GM23248 (cell line): ENCODE results near the gene DSE. TPM values are rescaled to one million over a fixed set of nuclear protein-coding genes. Genes with fewer than 3 reads are reported as not detected.

ENCODE experiments used
- DNase-seq: peaks from one replicate; pipeline ENCODE4 v3.0.0-alpha.2; 2015
- H2AFZ ChIP-seq: fragments of 200-600 bp; sonication (generic); 2 replicates; pipeline ENCODE4 v1.6.1; 2016; ENCODE audit warnings: antibody characterized with exemption
- H3F3A ChIP-seq: fragments of 200-600 bp; sonication (generic); 2 replicates; pipeline ENCODE4 v1.6.1; 2016; ENCODE audit warnings: mild to moderate bottlenecking, antibody characterized with exemption, mixed run types; ENCODE audit not compliant: insufficient read depth
- H3K27ac ChIP-seq: fragments of 200-600 bp; sonication (generic); 2 replicates; pipeline ENCODE4 v1.5.1; 2016; ENCODE audit warnings: mild to moderate bottlenecking
- H3K27me3 ChIP-seq: fragments of 200-600 bp; sonication (generic); replicated peaks from 2 replicates; pipeline ENCODE4 v1.6.1; 2016; ENCODE audit warnings: mild to moderate bottlenecking; ENCODE audit not compliant: insufficient read depth
- H3K36me3 ChIP-seq: fragments of 200-600 bp; sonication (generic); 2 replicates; pipeline ENCODE4 v1.6.1; 2016; ENCODE audit warnings: low read depth, mild to moderate bottlenecking
- H3K4me1 ChIP-seq: fragments of 200-600 bp; sonication (generic); 2 replicates; pipeline ENCODE4 v1.6.1; 2016; ENCODE audit warnings: mild to moderate bottlenecking; ENCODE audit not compliant: insufficient read depth
- H3K4me2 ChIP-seq: fragments of 200-600 bp; sonication (generic); one replicate; pipeline ENCODE4 v1.6.1; 2016; ENCODE audit warnings: mild to moderate bottlenecking; ENCODE audit not compliant: unreplicated experiment
- H3K4me3 ChIP-seq: fragments of 200-600 bp; sonication (generic); 2 replicates; pipeline ENCODE4 v1.5.1; 2016; ENCODE audit warnings: mild to moderate bottlenecking
- H3K79me2 ChIP-seq: fragments of 200-600 bp; sonication (generic); 2 replicates; pipeline ENCODE4 v1.6.1; 2016; ENCODE audit warnings: mild to moderate bottlenecking; ENCODE audit not compliant: insufficient read depth
- H3K9ac ChIP-seq: fragments of 200-600 bp; sonication (generic); 2 replicates; pipeline ENCODE4 v1.6.1; 2016; ENCODE audit warnings: mild to moderate bottlenecking
- H3K9me2 ChIP-seq: fragments of 200-600 bp; sonication (generic); 2 replicates; pipeline ENCODE4 v1.6.1; 2016; ENCODE audit warnings: mixed run types, mild to moderate bottlenecking, moderate library complexity; ENCODE audit not compliant: insufficient read depth
- H3K9me3 ChIP-seq: fragments of 200-600 bp; sonication (generic); one replicate; pipeline ENCODE4 v1.6.1; 2017; ENCODE audit warnings: low read depth
- H4K20me1 ChIP-seq: fragments of 200-600 bp; sonication (generic); 2 replicates; pipeline ENCODE4 v1.6.0; 2016; ENCODE audit not compliant: insufficient read depth
- EZH2 ChIP-seq: fragments of 200-600 bp; sonication (generic); IDR thresholded peaks from 2 replicates; pipeline ENCODE4 v1.6.1; 2018; ENCODE audit warnings: antibody characterized with exemption, mild to moderate bottlenecking; ENCODE audit not compliant: insufficient read depth, poor library complexity, severe bottlenecking
- EZH2phosphoT487 ChIP-seq: fragments of 200-600 bp; sonication (generic); IDR thresholded peaks from 2 replicates; pipeline ENCODE4 v1.6.1; 2018; ENCODE audit warnings: antibody characterized with exemption, moderate library complexity, mild to moderate bottlenecking, low read depth; ENCODE audit not compliant: insufficient read depth
- WGBS, 2 experiments: methylation state at CpG; one replicate each; pipeline ENCODE4 v1.1.6; 2015 to 2017; ENCODE audit warnings: low lambda C conversion rate in 2 of 2, low coverage in 1 of 2; ENCODE audit errors: missing lambda C conversion rate in 2 of 2; 5-methylcytosine and 5-hydroxymethylcytosine counted together
- in situ Hi-C: fragments of 300-500 bp; cut with MboI; formaldehyde crosslinking; loops from 2 replicates; pipeline ENCODE4 v1.15.0; 2020
- polyA plus RNA-seq: library from polyadenylated mRNA; unstranded; fragments of >200 nt; fragmentation: Nextera tagmentation; extraction: Ambion mirVana; gene quantifications from 2 replicates; pipeline ENCODE4 v1.2.1, GENCODE V29; 2016
- total RNA-seq: library from RNA; depleted of rRNA; stranded (reverse); fragments of >200 nt; shearing (Covaris generic); gene quantifications from 2 replicates; pipeline ENCODE4 v1.2.3, GENCODE V29; 2014

The DSE gene
- total and polyA plus RNA-seq, 2 experiments from 2014 or later, result 42.7 to 83.9 TPM

- Histone ChIP-seq H3K4me3 (no peak overlapping the region), H2AFZ (no peak overlapping the region), H3K9me2 (no peaks in the 10 kb centered on the region), H3K36me3 (peaks cover 32% of the 10 kb centered on the region), H3K27ac (no peak overlapping the region), H3K4me2 (no peak overlapping the region), H3K27me3 (no peaks in the 10 kb centered on the region), H3K79me2 (peaks cover 63% of the 10 kb centered on the region), H3K4me1 (peaks cover 24% of the 10 kb centered on the region), H3K9ac (no peak overlapping the region), H3F3A (peaks cover 15% of the 10 kb centered on the region; the same call in 1 of the 2 replicates), H4K20me1 (no peaks in the 10 kb centered on the region), H3K9me3 (no peaks in the 10 kb centered on the region)
- WGBS, 2 experiments, result 99 to 100% methylated on average over 3 of the region's 3 CpGs
- DNase-seq, result no peak
- no peak for TF ChIP-seq EZH2
- no peak for TF ChIP-seq EZH2phosphoT487
- in situ Hi-C loops, result loop anchor here (10.0 kb wide), 1 partner anchor 142 kb away; no protein-coding TSS in a partner anchor
Measured at GRCh38 chr6:116426551-116426950, 55.8 kb downstream of the DSE start.

- Histone ChIP-seq H3K9ac (no peak overlapping the region), H3K9me2 (no peaks in the 10 kb centered on the region), H3K27ac (no peak overlapping the region), H3K4me3 (no peak overlapping the region), H2AFZ (no peak overlapping the region), H3K4me1 (peaks cover 8% of the 10 kb centered on the region), H4K20me1 (no peaks in the 10 kb centered on the region), H3F3A (0 out of 2 replicates have a peak, but pooled peaks cover 7% of the 10 kb centered on the region), H3K36me3 (peaks cover 54% of the 10 kb centered on the region), H3K9me3 (no peaks in the 10 kb centered on the region), H3K27me3 (no peaks in the 10 kb centered on the region), H3K79me2 (peaks cover 39% of the 10 kb centered on the region), H3K4me2 (no peak overlapping the region)
- TF ChIP-seq EZH2 (no peak), EZH2phosphoT487 (no peak)
- 93 to 95% methylated on average over 2 of the region's 2 CpGs for WGBS, 2 experiments
- in situ Hi-C loops, result loop anchor here (10.0 kb wide), 1 partner anchor 144 kb away; no protein-coding TSS in a partner anchor
- no peak for DNase-seq
Measured at GRCh38 chr6:116429111-116429510, 58.4 kb downstream of the DSE start.

- TF ChIP-seq EZH2phosphoT487 (no peak), EZH2 (no peak)
- 97 to 100% methylated on average over 4 of the region's 4 CpGs for WGBS, 2 experiments
- H3K27ac ChIP-seq, result no peak overlapping the region
- H3K27me3 ChIP-seq, result no peaks in the 10 kb centered on the region
- no peak overlapping the region for H3K9ac ChIP-seq
- H3K9me3 ChIP-seq, result no peaks in the 10 kb centered on the region
- no peak overlapping the region for H3K4me2 ChIP-seq
- no peaks in the 10 kb centered on the region for H4K20me1 ChIP-seq
- peaks cover 28% of the 10 kb centered on the region for H3K79me2 ChIP-seq
- no peaks in the 10 kb centered on the region for H3K4me1 ChIP-seq
- H3K36me3 ChIP-seq, result peaks cover 67% of the 10 kb centered on the region
- DNase-seq, result no peak
- H2AFZ ChIP-seq, result no peak overlapping the region
- H3F3A ChIP-seq, result no peaks in the 10 kb centered on the region
- no peaks in the 10 kb centered on the region for H3K9me2 ChIP-seq
- no peak overlapping the region for H3K4me3 ChIP-seq
- in situ Hi-C loops, result no loop called here
Measured at GRCh38 chr6:116430860-116431259, 60.1 kb downstream of the DSE start.

- H3K4me1 ChIP-seq, result no peaks in the 10 kb centered on the region
- TF ChIP-seq EZH2 (no peak), EZH2phosphoT487 (no peak)
- no peaks in the 10 kb centered on the region for H3F3A ChIP-seq
- in situ Hi-C loops, result no loop called here
- H3K9me2 ChIP-seq, result no peaks in the 10 kb centered on the region
- H3K4me2 ChIP-seq, result no peak overlapping the region
- peaks cover 68% of the 10 kb centered on the region for H3K36me3 ChIP-seq
- H3K9ac ChIP-seq, result no peak overlapping the region
- no peaks in the 10 kb centered on the region for H4K20me1 ChIP-seq
- H3K79me2 ChIP-seq, result peaks cover 16% of the 10 kb centered on the region
- no peak overlapping the region for H2AFZ ChIP-seq
- DNase-seq, result no peak
- H3K9me3 ChIP-seq, result no peaks in the 10 kb centered on the region
- no peak overlapping the region for H3K4me3 ChIP-seq
- H3K27me3 ChIP-seq, result no peaks in the 10 kb centered on the region
- H3K27ac ChIP-seq, result no peak overlapping the region
Measured at GRCh38 chr6:116431964-116432595, 61.3 kb downstream of the DSE start.

GRCh38 chr6:116433206-116433712 is 62.5 kb downstream of the DSE start:
- H4K20me1 ChIP-seq, result no peaks in the 10 kb centered on the region
- peaks cover 3% of the 10 kb centered on the region for H3K4me1 ChIP-seq
- no peaks in the 10 kb centered on the region for H3F3A ChIP-seq
- in situ Hi-C loops, result no loop called here
- no peaks in the 10 kb centered on the region for H3K9me2 ChIP-seq
- H3K4me2 ChIP-seq, result no peak overlapping the region
- H3K4me3 ChIP-seq, result no peak overlapping the region
- 85 to 91% methylated on average over 4 of the region's 4 CpGs for WGBS, 2 experiments
- TF ChIP-seq EZH2 (no peak), EZH2phosphoT487 (no peak)
- H3K9ac ChIP-seq, result no peak overlapping the region
- H3K27me3 ChIP-seq, result no peaks in the 10 kb centered on the region
- H3K27ac ChIP-seq, result no peak overlapping the region
- DNase-seq, result no peak
- no peaks in the 10 kb centered on the region for H3K9me3 ChIP-seq
- H3K79me2 ChIP-seq, result peaks cover 6% of the 10 kb centered on the region
- H3K36me3 ChIP-seq, result peaks cover 68% of the 10 kb centered on the region
- no peak overlapping the region for H2AFZ ChIP-seq
